Measurements from ENCODE around the gene PHACTR1.

GRCh38 chr6:13113376-13113775 is 396.8 kb downstream of the PHACTR1 start:
- TF ChIP-seq CTCF (IDR thresholded peaks at IDR 0.05) = no peak
- no peak for TF ChIP-seq POLR2A (IDR thresholded peaks at IDR 0.05)
